Fibroblast of skin of right biceps (primary cell): ENCODE results near the gene ARMC2.
"Not testable (repeated sequence)": the region's sequence is repeated elsewhere in the genome, so short reads cannot be mapped to it uniquely, and the experiment has no call there.

ENCODE experiments used
- DNase-seq: peaks from one replicate; pipeline ENCODE4 v3.0.0-alpha.2; 2013

ARMC2 gene, protein sequence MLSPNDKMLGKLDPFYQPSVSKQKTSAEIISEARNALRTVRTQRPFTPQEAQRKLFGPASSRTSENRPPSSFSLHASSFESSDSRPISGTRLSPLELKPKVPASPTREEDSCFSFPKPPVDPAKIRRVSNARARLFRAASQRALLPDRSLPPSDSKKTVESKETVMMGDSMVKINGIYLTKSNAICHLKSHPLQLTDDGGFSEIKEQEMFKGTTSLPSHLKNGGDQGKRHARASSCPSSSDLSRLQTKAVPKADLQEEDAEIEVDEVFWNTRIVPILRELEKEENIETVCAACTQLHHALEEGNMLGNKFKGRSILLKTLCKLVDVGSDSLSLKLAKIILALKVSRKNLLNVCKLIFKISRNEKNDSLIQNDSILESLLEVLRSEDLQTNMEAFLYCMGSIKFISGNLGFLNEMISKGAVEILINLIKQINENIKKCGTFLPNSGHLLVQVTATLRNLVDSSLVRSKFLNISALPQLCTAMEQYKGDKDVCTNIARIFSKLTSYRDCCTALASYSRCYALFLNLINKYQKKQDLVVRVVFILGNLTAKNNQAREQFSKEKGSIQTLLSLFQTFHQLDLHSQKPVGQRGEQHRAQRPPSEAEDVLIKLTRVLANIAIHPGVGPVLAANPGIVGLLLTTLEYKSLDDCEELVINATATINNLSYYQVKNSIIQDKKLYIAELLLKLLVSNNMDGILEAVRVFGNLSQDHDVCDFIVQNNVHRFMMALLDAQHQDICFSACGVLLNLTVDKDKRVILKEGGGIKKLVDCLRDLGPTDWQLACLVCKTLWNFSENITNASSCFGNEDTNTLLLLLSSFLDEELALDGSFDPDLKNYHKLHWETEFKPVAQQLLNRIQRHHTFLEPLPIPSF

DNA sequence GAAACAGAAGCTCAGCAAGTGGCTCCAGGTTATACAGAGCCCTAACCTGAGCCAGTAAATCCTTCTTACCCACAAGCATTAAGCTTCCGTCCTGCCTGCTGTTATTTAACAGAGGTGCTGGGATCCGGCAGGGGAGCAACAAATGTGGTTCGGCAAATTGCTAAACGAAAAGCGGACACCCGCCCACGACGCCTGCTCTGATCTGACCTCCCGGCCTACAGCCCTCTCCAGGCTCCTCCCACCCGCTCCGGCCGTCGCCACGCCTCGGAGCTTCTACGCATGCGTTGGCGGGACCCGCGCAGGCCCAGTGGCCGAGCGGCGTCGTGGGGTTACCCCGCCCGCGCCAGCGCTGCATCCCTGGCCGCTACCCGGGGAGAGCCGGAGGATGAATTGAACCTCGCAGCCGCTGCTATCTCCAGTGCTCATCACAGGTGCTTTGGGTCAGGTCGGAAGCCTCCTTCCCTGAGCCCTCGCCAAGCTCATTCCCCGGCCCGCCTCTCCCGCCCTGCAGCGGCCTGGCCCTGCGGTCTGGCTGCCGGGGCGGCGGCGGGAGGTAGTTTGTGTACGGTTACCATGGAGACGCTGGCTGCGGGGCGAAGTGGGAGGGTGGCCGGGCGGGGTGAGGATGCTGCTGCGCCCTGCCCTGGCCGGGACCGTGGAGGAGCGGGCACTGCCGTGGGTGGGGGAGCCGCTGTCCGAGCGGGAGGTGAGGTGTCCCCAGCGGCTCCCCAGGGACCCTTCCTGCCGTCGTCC, at the start of gene ARMC2:
TSS of gene ARMC2 (plus strand) at position 307 of the 753 bp plus-strand sequence. CDS start 5,846 bp downstream, outside the sequence.
- peak; percentile 84 for DNase-seq

DNA sequence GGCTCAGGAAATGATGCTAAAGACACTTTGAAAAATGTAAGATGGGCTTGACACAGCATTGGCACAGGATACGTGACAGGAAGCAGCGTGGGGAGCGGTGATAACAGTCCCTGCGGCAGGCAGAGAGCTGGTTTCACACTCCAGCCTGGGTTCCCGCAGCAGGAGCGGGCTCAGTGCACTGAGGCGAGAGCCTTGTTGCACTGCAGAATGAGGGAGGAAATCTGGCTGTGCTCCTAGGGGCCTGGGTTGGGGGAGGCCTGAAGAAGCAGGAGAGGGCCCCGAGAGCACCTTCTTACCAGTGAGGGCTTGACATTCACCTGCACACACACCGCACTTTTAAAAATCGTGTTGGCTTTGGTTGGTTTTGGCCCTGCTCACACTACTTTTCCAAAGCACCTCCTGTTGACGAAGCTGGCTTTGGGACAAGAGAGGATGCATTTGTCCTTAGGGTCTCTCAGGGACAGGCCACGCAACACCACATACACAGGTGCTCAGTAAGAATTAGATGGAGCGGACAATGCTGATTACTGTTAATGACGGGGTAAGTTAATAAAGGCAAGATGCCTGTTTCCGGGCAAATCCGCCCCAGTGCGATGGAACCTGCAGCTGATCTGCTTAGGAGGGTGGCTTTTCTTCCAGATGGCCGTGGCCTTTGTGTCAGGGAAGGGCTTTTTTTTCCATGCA, 49.4 kb upstream of the ARMC2 start:
- DNase-seq: peak; percentile 10

DNA sequence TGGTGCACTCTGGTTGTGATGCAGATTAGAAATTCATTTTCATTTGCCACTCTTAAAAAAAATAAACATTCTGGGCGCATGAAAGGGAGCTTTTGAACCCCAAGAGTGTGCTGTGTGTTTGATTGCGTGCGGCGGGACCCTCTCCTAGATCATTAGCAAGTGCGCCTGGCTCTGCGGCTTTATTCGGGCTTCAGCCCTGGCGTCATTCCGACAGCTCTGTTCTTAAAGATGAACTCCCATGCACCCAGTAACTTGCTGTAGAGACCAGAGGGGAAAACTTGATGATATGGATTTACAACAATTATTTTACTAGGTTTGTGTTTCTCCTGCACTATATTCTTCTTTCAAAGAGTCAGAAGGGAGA, 48.9 kb upstream of the ARMC2 start:
- DNase-seq: no peak

DNA sequence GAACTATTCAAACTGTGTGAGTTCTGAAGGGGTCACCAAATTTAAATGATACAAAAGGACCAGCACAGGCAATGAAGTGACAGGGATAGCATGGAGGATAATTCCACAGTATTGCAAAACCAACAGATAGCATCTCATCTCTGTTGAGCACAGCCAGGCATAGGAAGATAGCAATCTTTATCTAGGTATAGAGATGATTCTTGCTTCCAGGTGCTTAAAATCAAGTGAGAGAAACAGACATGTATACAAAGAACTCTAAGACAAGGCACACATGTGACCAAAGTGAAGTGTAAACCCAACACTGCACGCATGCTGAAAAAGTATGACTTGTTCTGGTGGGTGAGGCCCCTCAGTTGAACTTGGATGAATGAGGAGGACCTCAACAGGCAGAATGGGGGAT, 48.4 kb upstream of the ARMC2 start:
- DNase-seq: no peak

DNA sequence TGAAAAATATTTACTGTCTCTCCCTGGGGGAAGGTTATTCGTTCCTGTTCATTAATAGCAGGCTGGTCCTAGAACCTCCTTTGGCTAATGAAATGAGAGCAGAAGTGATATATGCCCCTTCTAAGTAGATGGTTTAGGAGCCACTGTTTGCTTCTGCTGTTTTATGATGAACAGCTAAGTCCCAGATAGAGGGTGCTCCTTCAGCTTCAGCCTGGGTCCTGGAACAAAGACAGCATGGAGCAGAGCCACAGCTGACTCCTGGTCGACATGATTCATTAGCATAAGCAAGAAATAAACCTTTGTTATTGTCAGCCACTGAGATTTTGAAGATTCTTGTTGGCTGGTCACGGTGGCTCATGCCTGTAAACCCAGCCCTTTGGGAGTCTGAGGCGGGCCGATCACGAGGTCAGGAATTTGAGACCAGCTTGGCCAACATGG, 47.8 kb upstream of the ARMC2 start:
- DNase-seq: no peak

DNA sequence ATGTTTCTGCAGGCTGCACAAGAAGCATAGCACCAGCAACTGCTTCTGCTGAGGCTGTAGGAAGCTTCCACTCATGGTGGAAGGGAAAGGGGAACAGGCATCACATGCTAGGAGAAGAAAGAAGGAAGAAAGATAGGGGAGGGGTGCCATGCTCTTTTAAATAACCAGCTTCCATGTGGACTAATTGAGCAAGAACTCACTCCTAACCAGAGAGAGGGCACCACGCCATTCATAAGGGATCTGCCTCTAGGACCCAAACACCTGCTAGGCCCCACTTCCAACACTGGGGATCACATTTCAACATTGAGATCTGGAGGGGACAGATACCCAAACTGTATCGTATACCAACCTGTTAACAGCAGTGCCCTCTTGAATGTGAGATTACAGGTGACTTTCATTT, 46.9 kb upstream of the ARMC2 start:
- DNase-seq: no peak

DNA sequence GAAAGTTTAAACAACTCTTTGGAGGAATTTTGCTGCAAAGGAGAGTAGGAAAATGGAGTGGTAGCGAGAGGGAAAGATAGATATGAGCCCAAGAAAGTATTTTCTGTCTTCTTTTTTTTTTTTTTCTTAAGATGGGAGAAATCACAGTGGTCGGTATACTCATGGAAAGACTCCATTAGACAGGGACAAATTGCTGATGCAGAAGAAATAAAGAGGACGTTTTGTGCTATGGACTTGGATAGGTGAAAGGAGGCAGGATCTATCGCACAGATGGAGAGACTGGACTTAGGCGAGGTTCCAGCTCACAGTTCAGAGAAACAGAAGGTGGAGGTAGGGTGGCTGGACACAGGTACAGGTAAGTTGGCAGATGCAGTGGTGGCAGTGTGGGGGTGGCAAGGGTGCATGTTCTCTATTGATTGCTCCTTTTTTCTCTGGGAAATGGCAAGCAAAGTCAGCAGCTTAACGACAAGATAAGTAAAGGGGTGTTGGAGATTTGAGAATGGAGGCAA, 44.2 kb upstream of the ARMC2 start:
- no peak for DNase-seq

DNA sequence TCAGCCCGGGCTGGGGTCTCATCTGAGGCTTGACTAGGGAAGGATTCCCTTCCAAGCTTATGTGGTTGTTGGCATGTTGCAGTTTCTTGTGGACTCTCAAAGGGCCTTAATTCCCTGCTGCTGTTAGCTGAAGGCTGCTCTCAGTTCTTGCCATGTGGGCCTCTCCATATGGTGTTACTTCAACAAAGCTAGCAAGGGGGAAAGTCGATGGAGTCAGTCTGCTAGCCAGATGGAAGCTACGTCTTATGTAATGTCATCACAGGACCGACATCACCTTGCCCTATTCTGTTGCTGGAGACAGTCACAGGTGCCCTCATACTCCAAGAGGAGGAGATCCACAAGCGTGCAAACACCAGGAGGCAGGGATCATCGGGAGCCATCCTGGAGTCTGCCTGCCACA, 43.3 kb upstream of the ARMC2 start:
- no peak for DNase-seq

DNA sequence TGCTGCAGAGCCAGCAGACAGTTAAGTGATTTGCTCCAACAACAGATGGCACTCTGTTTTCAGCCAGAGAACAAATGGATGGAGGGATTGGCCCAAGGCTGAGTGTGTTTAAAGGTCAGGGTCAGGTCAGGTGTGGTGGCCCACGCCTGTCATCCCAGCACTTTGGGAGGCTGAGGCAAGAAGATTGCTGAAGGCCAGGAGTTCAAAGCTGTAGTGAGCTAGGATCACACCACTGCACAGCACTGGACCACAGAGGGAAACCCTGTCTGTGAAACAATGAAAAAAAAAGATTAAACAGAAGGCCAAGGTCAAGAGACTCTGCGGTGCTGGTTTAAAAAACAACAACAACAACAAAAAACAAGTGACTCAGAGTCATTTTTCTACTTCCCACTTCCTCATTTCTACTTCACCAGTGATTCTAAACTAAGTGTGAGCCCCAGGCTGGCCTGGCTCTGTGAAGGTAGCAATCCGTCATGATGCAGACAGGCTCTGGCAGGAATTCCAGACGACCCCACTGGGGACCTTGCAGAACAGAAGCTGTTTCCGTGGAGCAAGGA, 42.5 kb upstream of the ARMC2 start:
- no peak for DNase-seq

DNA sequence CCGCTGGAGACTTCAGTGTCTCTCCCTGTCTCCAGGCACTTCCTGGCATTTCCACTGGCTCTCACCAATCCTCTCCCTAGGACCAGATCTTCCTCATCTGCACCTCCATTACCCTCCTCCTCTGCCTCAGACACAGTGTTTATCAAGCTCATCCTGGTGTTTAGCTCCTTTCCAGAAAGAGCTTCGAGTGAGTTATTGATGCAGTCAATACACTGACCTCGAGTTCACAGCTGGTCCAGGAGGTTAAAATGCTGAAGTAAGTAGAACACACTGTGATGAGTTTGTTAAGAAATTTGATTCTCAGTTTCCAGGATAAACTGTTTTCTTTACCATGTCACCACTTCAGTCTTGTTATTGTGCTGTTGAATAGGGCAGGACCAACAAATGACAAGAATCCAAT, 42.1 kb upstream of the ARMC2 start:
- no peak for DNase-seq

DNA sequence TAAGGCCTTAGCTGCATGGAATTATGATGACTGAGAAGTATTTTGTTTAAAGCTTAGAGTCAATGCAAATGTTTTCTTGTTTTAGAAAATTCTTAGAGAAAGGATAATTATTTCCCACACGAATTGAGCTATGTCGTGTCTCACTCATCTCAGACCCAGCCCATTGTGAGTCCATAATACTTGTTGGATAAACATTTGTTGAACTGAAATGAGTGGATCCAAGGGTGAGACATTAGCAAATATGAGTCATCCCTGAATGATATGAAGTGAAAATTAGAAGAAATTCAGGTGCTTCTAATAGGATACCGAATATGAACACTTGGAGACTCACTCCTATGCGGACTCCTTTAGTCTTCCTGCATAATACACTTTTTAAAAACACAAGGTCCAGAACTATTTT, 41.6 kb upstream of the ARMC2 start:
- no peak for DNase-seq

DNA sequence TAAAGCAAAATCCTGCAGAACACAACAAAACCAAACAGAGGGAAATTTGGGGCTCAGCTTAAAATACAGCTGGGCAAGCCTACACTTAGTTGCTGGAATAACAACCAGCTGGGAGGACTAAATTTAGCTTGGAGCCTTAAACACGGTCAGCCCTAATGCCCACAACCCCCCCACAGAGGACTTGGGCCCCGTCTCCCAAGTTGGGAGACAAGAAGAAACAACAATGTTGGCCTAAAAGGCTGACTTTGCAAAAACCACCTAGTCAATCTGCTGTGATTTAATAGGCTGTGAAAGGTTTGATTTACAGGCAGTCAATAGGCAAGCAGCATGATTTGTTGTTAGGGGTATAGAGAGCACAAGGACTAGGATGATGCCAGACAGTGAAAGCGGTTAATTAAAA, 40.3 kb upstream of the ARMC2 start:
- DNase-seq: no peak

DNA sequence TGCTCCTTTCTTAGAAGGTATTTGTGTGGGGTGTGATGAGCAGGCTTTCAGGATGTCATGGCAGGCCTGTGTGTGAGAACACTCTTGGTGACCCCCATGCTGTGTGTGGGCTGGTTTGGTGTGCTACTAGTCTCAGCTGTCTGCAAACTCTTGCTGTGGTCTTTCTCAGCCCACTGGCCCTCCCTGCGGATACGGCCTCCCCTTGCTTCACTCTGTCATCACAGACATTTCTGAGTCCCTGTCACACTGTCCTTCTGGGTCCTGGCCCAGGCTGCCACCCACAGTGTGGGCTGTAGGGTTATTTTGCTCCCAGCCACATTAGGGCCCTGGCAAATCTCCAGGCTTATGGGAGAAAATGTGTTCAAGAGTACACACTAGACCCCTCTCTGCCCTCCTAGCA, 39.0 kb upstream of the ARMC2 start:
- DNase-seq: no peak

DNA sequence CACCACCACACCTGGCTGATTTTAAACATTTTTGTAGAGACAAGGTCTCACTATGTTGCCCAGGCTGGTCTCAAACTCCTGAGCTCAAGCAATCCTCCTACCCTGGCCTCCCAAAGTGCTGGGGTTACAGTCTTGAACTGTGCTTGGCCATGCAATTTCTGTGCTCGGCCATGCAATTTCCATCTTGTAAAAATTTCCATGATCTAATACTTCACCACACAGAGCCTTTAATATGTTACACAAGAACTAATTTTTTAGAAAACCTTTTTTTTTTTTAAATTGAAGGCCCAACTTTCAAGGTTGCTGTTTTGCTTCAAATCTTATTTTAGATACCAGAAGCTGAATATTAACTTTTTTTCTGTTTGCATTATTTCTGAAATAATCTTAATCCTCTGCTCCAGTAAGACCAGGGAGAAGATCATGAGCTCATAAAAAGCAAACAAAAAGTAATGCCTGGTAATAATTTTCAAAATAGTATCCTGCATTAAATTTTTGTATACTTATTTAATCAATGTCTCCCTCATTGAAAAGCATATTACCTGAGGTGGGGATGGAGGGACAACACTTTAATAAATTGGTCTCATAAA, 38.1 kb upstream of the ARMC2 start:
- no peak for DNase-seq

DNA sequence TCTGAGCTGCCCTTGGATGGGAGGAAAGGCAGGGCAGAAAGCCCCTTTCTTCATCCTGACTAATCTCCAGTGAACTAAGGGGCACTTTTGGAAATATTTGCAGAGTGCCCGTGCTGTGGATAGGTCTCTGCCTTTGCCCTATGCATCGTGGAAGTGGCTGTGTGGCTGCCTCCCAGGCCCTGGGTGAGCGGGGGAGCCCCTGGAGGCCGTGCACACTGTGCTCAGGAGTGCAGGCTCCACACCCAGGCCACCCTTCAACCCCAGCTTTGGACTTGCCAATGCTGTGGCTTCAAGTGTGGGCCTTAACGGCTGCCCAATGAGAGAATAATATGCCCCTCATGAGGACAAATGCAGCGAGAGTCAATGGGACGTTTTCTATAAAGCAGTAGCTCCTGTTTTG, 36.7 kb upstream of the ARMC2 start:
- no peak for DNase-seq

DNA sequence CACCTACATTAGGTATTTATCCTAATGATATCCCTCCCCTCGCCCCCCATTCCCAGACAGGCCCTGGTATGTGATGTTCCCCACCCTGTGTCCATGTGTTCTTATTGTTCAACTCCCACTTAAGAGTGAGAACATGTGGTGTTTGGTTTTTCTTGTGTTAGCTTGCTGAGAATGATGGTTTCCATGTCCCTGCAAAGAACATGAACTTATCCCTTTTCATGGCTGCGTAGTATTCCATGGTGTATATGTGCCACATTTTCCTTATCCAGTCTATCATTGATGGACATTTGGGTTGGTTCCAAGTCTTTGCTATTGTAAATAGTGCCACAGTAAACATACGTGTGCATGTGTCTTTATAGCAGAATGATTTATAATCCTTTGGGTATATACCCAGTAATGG, 35.0 kb upstream of the ARMC2 start:
- DNase-seq: not testable (repeated sequence)

DNA sequence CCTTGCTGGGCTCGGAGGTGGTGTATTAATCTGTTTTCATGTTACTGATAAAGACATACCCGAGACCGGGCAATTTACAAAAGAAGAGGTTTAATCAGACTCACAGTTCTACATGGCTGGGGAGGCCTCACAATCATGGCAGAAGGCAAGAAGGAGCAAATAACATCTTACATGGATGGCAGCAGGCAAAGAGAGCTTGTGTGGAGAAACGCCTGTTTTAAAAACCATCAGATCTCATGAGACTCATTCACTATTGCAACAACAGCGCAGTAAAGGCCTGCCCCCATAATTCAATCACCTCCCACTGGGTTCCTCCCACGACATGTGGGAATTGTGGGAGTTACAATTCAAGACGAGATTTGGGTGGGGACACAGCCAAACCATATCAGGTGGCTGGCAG, 30.9 kb upstream of the ARMC2 start:
- DNase-seq: not testable (repeated sequence)

DNA sequence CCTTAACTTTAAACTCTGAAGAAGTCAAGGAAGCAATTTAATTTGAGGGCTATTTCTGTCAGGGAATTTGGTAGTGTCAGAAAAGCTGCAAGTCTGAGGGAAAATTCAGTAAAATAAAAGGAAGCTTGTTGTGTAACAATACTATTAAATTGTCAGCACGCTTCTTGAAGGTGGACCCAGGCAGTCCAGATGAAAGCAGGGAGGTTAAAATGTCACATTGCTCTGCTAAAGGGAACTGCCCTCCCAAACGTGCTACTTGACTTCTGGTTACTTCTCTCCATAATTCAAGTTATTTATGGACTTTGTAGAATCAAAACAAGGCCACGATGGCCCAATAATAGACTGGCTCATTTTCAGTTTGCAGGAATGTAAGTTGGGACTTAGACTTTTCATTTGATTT, 28.2 kb upstream of the ARMC2 start:
- no peak for DNase-seq

DNA sequence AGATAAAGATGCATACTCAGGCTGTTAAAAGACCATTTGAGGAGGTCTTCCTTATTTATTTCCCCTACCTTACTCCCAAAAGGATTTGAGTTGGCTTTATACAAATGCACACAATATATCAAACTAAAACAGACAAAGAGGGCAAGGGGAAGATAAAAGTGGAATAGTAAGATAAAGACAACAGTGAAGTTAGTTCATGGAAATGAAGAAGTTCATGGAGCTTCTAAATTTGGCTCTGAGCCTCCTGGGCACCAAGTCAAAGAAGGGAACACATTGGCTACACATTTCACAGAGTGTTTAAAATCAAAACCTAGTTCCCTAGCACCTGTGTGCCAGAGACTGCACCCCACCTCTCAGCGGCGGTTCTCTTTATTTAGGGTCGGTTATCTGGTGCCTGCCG, 25.8 kb upstream of the ARMC2 start:
- no peak for DNase-seq

DNA sequence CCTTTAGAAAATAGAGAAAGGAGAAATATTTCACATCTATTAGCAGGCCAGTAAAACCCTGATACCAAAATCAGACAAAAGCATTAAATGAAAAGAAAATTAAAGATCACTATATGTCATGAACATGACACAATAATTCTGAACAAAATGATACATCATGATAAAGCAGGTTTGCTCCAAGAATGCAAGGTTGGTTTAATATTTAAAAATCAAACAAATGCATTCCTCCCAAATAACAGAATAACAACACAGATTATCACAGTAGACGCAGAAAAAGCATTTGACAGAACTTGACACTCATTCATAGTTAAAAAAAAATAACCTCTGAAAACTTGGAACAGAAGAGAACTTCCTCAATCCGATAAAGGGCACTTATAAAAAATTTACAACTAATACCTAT, 22.9 kb upstream of the ARMC2 start:
- no peak for DNase-seq

DNA sequence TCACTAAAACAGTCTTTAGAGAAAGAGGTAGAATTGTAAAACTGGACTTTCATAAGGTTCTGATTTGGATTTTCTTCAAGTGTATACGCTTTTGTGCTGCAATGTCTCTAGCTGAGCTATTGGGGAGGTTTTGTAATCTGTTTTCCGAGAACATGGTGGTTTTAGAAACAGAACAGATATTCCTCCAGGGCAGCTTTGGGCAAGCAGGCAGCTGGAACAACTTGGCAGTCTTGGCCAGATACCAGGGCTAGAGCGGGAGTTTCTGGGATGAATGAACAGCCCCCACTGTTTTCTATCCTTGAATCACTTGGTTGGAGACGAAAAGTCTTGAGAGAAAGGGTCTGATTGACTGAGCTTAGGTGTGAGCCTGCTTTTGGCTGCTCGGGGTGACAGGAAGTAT, 17.1 kb upstream of the ARMC2 start:
- no peak for DNase-seq

DNA sequence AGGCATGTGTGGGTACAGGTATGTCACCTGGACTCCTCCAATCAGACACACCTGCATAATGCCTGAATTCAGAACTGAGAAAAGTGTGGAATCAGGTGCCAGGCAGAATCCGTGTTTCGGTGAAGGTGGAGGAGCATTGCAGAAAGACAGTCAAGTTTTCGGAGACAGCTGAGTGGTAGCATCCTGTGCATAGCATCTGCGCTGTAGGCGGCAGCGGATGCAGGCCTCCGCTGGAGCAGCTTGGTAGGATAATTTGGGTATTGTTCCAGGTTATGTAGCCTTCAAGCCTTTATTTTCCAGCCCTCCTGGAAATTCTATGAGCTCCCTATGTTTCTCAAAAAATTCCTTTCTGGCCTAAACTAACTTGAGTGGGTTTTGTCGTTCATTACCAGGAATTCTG, 15.5 kb upstream of the ARMC2 start:
- DNase-seq: no peak
